GM19025 (cell line): ENCODE data around the gene SYNCRIP.
"Not testable (repeated sequence)": the region's sequence is repeated elsewhere in the genome, so short reads cannot be mapped to it uniquely, and the experiment has no call there.

Source experiments
- ATAC-seq: cut with Tn5 transposase; IDR thresholded peaks from one replicate; pipeline ENCODE4 v1.9.1; 2021; ENCODE audit warnings: mild to moderate bottlenecking, low read depth, moderate library complexity; ENCODE audit not compliant: unreplicated experiment

Gene SYNCRIP

GRCh38 chr6:85642774-85643536, at the start of gene SYNCRIP:
SYNCRIP (minus strand) TSS chr6:85642886; CDS start chr6:85641439, 1,447 bp downstream.
- peak; percentile 65 for ATAC-seq

- no peak for ATAC-seq
Measured at GRCh38 chr6:85691478-85691877, 48.8 kb upstream of the SYNCRIP start.

- ATAC-seq = no peak
Measured at GRCh38 chr6:85690071-85690470, 47.4 kb upstream of the SYNCRIP start.

- ATAC-seq = peak; percentile 92
Measured at GRCh38 chr6:85685713-85686112, 43.0 kb upstream of the SYNCRIP start.

- ATAC-seq = no peak
Measured at GRCh38 chr6:85684809-85685171, 42.1 kb upstream of the SYNCRIP start.

- no peak for ATAC-seq
Measured at GRCh38 chr6:85684133-85684808, 41.6 kb upstream of the SYNCRIP start.

GRCh38 chr6:85681899-85682298, 39.2 kb upstream of the SYNCRIP start:
- ATAC-seq = not testable (repeated sequence)

- no peak for ATAC-seq
Measured at GRCh38 chr6:85680388-85680787, 37.7 kb upstream of the SYNCRIP start.

- ATAC-seq = no peak
Measured at GRCh38 chr6:85679445-85680123, 36.9 kb upstream of the SYNCRIP start.

- peak; percentile 75 for ATAC-seq
Measured at GRCh38 chr6:85678602-85679444, 36.1 kb upstream of the SYNCRIP start.

GRCh38 chr6:85678026-85678601, 35.4 kb upstream of the SYNCRIP start:
- no peak for ATAC-seq

GRCh38 chr6:85677234-85677956, 34.7 kb upstream of the SYNCRIP start:
- no peak for ATAC-seq

- no peak for ATAC-seq
Measured at GRCh38 chr6:85676086-85676729, 33.5 kb upstream of the SYNCRIP start.

- no peak for ATAC-seq
Measured at GRCh38 chr6:85675030-85675819, 32.5 kb upstream of the SYNCRIP start.

GRCh38 chr6:85674604-85675003, 31.9 kb upstream of the SYNCRIP start:
- ATAC-seq = no peak

GRCh38 chr6:85673198-85674139, 30.8 kb upstream of the SYNCRIP start:
- ATAC-seq = no peak

- no peak for ATAC-seq
Measured at GRCh38 chr6:85672623-85673022, 29.9 kb upstream of the SYNCRIP start.
